Left lobe of liver (tissue), 2 donors: ENCODE measurements around the gene TMEM212. TPM values are rescaled to one million over a fixed set of nuclear protein-coding genes. Genes with fewer than 3 reads are reported as not detected.

Experiments
- ATAC-seq: fragments of 200-7000 bp; cut with Tn5 transposase; one replicate; pipeline ENCODE4 v1.9.1; 2020; ENCODE audit warnings: mild to moderate bottlenecking, moderate library complexity
- DNase-seq: peaks from one replicate; pipeline ENCODE4 v3.0.0-alpha.2; 2020; ENCODE audit warnings: low spot score
- total RNA-seq: library from RNA; stranded (reverse); gene quantifications from one replicate; pipeline ENCODE4 v1.2.1, GENCODE V29; 2021
- donor health status: DM: no; HTN: no; CAD: no; lungs with moderate emphysema.
- donor health status: DM: no; HTN: yes; CAD: no.

Gene TMEM212
- not detected for total RNA-seq

DNA sequence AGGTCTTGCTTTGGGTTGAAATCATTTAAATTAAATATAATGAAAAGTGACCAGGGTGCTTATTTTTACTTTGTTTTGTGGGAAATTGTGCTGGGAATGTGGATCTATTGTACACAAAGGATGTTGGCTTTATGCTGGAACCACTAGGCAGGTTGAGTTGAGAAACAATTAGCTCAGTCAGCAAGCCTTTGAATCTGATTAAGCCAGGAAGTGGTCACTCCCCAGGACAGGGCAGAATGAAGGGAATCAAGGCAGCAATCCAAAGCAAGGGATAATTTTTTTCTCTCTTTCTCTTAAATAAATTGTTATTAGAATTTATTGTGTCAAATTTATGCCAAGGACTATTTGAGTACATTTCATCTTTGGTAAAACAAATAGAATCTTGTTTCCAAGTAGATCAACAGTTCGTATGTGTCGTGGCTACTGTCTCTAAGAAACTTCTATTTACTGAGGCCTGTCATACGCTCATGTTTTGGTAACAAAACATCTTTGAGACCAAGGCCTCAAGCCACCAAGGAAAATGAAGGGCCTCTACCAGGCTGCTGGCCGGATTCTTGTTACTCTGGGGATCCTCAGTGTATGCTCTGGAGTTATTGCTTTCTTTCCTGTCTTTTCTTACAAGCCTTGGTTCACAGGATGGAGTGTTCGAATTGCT, at the start of gene TMEM212:
TMEM212 (plus strand) TSS at position 486 of the 655 bp plus-strand sequence; CDS start at position 521, 35 bp downstream.
- peak; percentile 43 for ATAC-seq
- DNase-seq = no peak

DNA sequence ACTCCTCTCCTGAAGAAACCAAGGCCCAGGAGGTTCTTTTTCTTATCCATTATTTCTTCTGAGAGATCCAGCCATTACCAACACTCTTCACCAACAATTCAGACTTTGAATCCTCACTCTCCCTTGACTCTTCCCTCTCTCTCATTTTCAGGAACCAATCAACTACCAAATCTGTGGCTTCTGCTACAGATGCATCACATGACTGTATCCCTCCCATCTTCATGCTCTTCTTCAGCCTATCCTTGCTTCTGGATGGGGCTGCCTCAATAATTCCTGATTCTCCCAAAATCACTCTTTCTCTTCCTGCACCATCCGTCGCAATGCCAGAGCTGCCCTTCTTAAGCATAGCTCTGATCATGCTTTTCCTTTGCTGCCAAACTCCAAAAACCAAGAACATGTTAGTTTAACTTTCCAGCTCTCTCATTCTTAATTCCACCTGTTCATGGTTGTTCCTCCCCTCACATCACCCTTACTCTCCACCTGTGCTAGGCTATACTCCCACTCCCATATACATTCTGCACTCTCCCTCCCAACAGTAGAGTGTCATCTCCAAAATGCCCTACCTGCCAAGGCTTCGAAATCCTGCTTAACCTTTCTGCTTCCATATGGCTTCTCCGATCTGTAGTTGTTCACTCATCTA, 46.4 kb upstream of the TMEM212 start:
- DNase-seq (no peak), ATAC-seq (no peak)

DNA sequence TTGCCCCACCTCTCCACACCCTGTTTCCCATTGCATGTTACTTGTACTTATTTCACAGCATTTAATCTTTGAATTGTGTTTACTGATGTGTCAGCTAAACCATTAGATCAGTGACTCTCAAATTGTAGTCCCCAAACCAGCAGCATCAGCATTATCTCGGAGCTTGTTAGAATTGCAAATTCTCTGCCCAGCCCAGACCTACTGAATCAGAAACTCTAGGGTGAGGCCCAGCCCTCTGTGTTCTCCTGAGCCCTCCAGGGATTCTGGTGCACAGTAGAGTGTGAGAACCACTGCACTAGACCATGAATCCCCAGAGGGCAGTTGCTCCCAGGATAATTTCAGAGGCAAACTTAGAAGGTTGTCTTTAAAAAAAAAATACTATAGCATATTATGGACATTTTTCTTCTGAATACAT, 45.9 kb upstream of the TMEM212 start:
- DNase-seq = no peak
- no peak for ATAC-seq

DNA sequence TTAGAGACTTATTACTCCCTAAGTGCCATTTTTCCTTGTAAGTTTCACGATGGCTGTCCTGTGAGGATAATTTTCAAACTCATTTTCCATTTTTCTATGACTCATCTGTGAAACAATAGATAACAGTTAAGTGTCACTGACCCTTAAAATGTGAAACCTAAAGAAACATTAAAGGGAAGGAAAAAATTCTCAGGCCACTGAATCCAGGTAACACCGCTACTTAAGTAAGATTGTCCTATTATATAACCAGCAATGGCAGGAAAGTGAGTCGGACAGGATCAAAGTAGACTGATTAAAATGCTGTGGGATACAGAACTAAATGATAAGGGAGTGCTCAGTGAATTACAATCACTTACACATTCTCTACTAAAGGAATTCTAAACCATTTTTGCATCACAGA, 45.3 kb upstream of the TMEM212 start:
- ATAC-seq (no peak), DNase-seq (no peak)

DNA sequence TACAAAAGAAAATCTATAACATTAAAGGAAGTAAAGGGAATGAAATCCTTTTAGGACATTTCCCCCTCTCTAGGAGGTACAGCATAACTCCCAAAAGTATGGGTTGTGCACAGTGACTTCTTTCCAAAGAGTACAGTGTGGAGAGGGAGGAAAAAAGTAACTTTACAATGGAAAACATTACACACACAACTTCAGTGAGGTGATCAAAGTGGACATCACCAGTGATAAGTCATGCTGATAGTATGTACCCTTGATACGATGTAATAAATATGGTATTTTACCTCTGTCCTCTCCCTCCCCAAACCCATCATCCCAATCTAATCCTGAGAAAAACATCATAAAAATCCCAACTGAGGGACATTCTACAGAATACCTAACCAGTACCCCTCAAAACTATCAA, 43.6 kb upstream of the TMEM212 start:
- ATAC-seq (no peak), DNase-seq (no peak)

DNA sequence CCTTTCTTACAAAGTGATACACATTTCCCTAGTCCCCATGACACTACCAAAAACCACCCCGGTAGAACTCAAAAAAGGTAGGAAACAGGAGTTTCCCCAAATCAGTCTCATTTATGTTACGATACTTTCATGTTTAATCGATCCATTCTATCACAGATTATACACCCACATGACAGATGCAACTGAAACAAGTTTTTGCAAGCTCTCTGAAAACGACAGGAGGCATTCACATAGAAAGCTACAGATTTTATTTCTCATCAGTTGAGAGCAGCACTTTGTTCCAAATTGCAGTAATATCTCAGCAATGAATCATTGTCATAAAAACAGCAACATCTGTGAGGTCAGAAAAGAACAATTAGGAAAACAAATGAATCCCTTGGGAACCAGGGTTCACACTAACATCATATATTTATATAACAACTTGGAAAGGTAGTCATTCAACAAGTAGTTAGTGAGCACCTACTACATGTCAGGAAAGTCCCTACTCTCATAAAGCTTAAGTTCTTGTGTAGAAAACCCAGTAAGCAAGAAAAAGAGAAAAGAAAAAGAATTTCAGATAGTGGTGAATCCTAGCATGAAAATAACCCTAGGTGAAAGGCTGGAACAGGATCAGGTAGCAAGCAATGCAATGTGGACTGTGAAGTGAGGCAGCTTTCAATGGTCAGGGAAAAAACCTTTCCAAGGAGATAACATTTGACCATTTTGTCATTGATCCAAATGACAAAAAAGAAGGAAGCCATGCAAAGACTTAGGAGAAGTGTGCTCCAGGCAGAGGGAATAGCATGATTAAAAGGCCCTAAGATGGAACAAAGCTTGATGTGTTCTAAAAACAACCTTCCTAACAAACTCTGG, 41.2 kb upstream of the TMEM212 start:
- no peak for DNase-seq
- peak; percentile 57 for ATAC-seq

DNA sequence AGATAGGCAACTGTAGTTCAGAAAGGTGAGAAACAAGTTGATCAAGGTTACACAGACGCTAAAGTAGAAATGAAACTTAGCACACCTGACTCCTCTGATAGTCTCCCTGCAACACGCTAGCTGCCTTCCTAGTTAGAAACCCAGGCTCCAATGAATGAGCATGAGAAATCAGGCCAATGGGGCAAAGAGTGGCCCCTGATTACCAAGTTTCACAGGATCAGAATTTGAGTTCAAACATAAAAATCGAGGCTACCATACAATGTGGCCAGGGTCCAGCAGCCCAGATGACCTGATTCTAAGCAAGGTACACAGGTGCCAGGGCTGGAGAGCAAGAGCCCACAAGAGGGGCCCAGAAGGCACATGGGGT, 40.6 kb upstream of the TMEM212 start:
- ATAC-seq (peak; percentile 75), DNase-seq (no peak)

DNA sequence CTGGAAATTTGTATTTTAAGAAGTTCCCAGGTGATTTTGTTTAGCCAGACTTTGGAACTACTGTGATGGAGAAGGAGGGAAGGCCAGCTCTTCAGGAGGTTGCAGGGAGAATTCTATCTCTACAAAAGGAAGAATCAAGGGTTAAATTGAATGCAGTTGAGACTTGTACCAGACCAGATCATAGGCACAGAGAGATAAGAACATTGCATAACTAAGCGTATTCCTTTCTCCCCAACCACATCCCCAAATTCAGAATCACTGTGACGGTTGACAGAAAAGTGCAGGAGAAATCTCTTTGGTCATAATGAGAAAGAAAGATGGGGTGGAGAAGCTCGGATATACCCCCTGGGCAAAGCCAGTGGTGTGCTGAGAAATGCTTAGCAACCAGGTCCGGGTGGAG, 40.1 kb upstream of the TMEM212 start:
- DNase-seq (no peak), ATAC-seq (no peak)

DNA sequence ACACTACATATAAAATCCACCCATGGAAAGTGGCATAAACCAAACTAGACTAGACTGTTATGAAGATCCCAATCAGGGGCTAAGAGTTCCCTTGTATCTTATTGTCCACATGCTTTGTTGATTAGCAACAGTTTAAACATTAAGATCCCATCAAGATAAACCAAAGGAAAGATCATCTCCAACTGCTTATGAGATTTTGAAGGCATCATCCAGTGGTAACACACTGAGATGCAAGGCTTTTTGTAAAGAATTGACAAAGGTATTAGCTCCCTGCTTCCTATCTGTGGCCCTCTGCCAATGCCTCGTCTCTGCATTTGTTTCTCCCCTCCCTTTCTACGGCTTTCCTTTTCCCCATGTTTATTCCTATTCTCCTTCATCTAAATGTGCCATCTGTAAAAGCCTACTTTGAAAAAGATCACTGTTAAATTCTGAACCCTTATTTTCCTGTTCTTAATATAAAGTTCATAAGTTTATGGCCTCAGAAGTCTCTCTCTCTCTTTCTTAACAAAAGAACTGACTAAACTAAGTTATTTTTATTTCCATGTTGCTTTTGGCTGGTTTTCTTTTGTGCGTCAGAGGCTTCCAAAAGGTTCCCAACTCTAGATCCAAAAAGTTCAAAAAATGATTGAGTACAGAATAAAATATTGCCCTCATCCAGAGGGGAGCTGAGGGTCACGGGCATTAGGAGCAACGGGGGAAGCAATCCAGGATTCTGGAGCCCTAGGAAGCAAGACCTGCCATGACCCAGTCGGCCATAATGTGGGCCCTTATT, 38.3 kb upstream of the TMEM212 start:
- DNase-seq = no peak
- ATAC-seq = no peak

DNA sequence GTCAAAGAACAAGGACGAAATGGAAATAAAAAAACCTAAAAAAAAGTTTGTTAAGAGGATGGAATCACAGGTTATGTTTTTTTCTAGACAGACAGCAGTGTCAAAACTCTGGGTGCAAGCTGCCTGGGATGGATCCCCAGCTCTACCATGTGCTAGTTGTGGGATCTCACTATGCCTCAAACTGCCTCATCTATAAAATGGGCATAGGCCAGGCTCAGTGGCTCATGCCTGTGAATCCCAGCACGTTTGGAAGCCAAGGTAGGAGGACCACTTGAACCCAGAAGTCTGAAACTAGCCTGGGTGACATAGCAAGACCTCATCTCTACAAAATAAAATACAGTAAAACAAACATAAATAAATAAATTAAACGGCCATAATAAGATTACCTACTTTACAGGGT, 37.5 kb upstream of the TMEM212 start:
- DNase-seq = no peak
- ATAC-seq = no peak

DNA sequence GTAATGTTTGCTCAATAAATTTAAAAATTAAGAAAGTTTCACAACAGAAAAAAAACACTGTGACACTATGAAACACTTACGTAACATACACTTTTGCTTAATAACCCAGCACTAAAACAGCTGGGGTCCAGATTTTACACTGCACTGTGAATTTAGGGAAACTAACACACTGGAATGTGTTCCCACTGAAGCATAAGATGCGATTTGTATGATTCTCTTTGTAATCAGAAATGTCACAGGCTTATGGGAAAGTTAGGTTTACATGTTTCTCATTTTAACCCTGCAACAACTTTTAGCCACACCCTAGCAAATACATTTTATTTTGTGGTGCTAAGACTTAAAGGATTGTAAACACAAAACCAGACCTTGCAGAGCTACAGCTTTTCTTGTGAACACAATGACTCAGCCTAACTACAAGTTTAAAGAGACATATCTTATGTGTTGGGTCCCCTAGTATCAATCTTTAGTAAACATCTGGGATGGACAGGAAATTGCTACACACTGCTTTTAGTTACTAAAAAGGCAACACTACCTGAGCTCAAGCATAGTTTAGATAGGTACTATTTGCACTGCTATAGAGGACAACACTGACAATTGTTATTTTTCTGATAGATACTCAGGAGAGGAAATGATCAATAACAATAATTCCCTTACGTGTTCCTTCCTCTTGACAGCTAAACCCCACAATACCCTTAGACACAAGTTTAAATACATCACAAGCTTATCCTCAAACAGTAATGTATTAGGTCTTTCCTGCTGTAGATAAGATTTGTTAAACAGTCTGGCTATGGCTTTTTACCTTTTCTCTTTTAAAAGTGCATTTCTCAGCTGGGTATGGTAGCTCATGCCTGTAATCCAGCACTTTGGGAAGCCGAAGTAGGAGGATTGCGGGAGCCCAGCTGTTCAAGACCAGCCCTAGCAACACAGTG, 36.7 kb upstream of the TMEM212 start:
- DNase-seq (no peak), ATAC-seq (no peak)

DNA sequence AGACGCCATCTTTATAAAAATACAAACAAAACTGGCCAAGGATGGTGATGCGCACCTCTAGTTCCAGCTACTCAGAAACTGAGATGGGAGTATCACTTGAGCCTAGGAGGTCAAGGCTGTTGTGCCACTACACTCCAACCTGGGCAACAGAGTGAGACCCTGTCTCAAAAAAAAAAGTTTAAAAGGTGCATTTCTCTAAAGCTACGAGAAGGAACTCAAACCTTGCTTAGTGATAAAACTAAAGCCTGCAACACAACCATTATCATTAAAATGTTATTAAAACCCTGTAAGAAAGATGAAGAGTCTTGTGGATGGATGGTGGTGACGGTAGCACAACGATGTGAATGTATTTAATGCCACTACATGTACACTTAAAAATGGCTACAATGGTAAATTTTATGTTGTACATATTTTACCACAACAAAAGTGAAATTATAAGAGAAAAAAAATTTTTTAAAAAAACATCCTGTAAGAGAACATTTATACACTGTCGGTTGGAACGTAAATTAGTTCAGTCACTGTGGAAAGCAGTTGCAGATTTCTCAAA, 35.9 kb upstream of the TMEM212 start:
- DNase-seq (no peak), ATAC-seq (no peak)

DNA sequence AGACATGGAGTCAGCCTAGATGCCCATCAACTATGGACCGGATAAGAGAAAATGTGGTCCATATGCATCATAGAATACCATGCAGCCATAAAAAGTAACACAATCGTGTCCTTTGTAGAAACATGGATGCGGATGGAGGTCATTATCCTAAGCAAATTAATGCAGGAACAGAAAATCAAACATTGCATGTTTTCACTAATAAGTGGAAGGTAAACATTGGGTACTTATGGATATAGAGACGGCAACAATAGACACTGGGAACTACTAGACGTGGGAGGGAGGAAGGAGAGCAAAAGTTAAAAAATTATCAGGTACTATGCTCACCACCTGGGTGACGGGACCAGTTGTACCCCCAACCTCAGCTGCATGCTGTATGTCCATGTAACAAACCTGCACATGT, 35.3 kb upstream of the TMEM212 start:
- ATAC-seq = no peak

DNA sequence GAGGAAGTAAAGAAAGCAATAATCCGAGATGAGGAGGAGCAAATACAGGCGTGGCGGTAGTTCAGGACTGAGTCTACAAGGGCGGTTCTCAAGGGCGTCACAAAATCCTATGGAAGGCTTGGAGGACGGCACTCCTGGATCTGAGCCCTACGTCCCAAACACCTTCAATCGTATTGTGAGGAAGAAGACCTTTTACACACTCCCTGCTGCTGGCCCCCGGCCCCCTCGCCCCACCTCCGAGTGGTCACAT, 33.6 kb upstream of the TMEM212 start:
- ATAC-seq = peak; percentile 27
- DNase-seq = no peak

More for the DNA sequence above, 35.3 kb upstream of the TMEM212 start:
- no peak for DNase-seq

DNA sequence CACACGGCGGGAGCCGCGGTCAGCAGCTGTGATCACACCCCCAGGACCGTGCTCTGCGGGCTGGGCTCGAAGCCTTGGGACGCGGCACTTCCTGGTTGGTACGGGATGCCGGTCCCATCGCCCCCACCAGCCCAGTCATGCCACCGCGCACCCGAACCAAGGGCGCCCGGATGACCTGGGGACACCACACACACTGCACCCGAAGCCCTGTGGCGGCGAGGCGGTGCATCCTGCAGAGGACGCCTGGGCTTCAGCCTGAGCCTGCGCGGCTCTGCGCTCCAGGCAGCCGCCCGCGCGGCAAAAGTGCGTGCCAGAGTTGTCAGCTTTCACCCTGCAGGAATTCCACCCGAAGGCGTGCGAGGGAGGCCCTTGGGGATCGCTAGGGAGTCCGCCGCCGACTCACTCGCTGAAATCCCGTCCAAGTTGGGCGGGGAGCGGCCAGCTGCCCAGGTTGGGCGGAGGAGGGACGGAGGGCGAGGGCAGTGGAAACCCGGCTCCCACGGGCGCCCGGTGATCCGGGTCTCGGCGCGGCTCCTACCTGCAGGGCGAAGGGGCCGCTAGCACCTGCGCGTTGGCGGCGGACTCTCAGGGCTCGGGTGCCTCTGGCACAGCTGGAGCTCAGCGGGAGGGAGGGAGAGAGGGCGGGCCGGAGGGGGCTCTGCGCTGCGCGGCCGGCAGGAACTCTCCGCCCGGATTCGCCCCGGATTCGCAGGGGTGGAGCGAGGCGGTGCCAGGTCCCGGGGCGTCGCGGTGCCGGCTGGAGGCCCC, 33.1 kb upstream of the TMEM212 start, which contains the start of gene PLD1:
PLD1 (minus strand) TSS at position 623 of the 768 bp plus-strand sequence. CDS start 72,432 bp downstream, outside the sequence.
- ATAC-seq = peak; percentile 89

DNA sequence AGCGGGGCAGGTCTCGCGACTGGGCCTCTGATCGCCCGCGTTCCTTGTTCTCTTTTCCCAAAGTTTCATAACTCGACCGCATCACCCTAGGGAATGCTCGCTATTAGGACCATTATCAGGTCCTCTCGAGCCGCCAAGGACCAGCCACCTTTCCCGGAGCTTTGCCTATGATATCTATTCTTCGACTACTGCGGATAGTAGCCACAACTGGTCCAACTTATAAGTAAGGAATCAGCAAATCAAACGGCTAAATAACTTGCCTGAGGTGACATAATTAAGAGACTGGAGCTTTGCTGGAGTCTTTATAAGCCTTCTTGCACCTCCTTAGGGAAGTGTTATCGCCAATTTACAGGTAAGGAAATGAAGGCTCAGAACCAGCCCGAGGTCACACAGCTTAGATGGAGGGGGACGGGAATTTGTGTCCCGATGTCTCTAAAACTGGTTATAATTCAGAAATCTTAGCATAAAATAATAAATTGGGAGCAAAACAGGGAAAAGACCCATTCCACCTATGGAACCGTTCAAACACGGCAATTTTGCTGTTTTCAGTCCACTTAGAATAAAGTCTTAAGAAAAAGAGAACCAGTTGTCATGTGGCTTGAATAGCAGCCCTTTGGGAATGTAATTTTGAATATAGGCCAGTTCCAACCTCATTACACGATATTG, 32.4 kb upstream of the TMEM212 start:
- DNase-seq (no peak), ATAC-seq (no peak)

More for the DNA sequence above, 33.1 kb upstream of the TMEM212 start, which contains the start of gene PLD1:
- DNase-seq = peak; percentile 91

DNA sequence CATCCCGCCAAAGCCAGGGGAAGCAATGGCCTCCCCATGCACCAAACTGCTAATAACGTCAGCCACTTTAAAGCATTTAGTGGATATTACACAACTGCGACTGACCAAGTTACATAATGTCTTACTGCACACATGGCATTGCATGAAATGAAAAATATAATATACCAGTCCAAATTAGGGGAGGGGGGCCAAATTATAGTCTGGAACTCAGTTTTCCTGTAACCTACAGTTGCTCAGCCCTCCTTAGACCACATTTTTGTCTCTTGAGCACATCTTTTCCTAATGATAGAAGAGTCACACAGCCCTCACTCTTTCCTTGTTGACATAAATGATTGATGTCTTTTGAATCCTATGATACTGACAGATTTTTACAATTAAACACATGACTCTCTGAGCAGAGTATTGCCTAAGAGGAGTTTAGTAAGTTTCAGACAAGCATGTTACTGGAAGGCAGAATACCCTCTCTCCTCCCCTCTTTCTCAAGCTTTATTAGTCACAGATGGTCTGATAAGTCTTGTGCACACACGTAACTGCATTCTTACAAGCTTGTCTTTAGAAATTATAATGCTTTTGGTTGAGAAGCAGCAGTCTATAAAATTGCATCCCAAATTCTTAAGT, 31.7 kb upstream of the TMEM212 start:
- DNase-seq (no peak), ATAC-seq (no peak)

DNA sequence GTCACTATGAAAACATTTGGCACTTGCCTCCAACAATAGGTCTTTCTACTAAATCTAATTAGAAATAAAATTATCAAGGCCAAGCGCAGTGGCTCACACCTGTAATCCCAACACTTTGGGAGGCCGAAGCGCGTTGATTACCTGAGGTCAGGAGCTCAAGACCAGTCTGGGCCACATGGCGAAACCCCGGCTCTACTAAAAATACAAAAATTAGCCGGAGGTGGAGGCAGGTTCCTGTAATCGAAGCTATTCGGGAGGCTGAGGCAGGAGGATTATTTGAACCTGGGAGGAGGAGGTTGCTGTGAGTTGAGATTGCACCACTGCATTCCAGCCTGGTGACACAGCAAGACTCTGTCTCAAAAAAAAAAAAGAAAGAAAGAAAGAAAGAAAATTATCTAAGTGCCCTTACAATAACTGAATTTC, 31.2 kb upstream of the TMEM212 start:
- ATAC-seq = no peak

More for the DNA sequence above, 31.2 kb upstream of the TMEM212 start:
- no peak for DNase-seq
